Erythroblast (primary cell): ENCODE results near the gene STMN3.

Experiments
- GATA1 ChIP-seq: IDR thresholded peaks from 2 replicates; pipeline ENCODE4 v1.6.1; 2011; ENCODE audit warnings: low read depth, mild to moderate bottlenecking, control low read depth, low read length, moderate library complexity
- POLR2A ChIP-seq: IDR thresholded peaks from 2 replicates; pipeline ENCODE4 v1.6.1; 2011; ENCODE audit warnings: mild to moderate bottlenecking, low read length

GRCh38 chr20:63680427-63680826 lies 27.2 kb upstream of the STMN3 start:
- TF ChIP-seq POLR2A: no peak
- no peak for TF ChIP-seq GATA1
